GM19351 (cell line): ENCODE results near the gene TTC34.

ENCODE experiments used
- ATAC-seq: cut with Tn5 transposase; IDR thresholded peaks from one replicate; pipeline ENCODE4 v1.9.1; 2021; ENCODE audit warnings: mild to moderate bottlenecking, moderate library complexity; ENCODE audit not compliant: unreplicated experiment

The TTC34 gene

GRCh38 chr1:2594001-2594640 lies 207.4 kb downstream of the TTC34 start:
- no peak for ATAC-seq

GRCh38 chr1:2593251-2593878 lies 208.1 kb downstream of the TTC34 start:
- no peak for ATAC-seq

DNA sequence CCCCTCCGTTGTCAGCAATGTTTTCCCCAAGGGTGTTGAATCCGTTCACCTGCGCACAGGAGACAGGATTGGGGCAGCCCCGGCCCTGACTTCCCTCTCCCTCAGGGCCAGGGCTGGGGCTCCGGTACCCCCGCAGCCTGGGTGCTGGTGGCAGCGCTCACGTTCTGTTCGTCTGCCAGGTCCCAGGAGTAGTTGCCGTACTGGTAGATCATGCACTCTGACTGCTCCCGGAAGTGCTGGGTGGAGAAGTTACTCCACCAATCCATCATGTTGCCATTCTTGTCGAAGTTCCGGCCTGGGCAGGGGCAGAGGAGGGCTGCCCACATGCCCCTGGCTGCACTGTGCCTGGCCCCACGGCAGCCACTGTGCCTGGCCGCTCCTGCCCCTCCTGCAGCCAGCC lies 208.8 kb downstream of the TTC34 start:
- no peak for ATAC-seq

DNA sequence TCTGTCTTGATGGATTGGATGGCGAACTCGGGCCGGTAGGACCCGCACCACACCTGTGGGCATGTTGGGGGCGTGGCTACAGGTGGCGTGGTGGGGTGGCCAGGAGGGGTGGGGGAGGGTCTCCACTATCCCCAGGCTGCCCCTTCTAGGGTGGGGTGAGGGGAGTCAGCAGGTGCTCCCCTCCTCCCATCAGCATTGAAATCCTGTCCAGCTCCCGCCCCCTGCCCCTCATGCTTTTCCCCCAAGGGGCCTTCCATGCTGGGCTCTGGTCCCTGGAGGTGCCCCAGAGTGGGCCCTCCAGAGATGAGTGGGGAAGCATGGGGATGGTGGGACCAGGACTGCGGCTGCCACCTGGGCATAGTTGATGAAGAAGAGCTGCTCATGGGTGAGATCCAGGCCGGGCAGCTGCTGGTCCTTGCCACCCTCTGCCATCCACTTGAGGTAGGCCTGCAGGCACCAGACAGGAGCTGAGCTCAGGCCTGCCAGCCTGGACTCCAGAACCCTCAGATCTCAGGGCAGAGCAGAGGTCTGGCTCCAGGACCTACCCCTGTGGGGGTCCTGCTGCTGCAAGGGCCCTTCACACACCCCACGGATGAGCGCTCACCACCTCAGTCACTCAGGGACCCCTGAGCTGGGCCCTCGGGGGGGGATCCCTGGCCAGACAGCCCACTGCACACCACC lies 209.8 kb downstream of the TTC34 start:
- no peak for ATAC-seq

DNA sequence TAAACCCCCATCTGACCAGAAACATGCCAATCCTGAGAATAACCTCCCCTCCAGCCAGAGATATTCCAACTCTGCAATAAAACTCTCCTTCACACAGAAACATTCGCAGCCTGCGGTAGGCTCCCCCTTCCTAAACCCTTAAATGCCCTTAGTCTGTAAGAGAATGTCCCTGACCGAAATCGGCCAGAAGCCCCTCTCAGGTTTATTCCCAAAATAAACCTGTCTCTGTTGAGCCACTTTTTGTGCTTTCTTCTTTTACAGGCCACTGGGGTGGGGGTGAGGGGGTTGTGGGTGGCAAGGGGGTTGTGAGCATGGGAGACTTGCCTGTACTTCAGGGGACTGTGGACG lies 210.3 kb downstream of the TTC34 start:
- ATAC-seq: no peak

DNA sequence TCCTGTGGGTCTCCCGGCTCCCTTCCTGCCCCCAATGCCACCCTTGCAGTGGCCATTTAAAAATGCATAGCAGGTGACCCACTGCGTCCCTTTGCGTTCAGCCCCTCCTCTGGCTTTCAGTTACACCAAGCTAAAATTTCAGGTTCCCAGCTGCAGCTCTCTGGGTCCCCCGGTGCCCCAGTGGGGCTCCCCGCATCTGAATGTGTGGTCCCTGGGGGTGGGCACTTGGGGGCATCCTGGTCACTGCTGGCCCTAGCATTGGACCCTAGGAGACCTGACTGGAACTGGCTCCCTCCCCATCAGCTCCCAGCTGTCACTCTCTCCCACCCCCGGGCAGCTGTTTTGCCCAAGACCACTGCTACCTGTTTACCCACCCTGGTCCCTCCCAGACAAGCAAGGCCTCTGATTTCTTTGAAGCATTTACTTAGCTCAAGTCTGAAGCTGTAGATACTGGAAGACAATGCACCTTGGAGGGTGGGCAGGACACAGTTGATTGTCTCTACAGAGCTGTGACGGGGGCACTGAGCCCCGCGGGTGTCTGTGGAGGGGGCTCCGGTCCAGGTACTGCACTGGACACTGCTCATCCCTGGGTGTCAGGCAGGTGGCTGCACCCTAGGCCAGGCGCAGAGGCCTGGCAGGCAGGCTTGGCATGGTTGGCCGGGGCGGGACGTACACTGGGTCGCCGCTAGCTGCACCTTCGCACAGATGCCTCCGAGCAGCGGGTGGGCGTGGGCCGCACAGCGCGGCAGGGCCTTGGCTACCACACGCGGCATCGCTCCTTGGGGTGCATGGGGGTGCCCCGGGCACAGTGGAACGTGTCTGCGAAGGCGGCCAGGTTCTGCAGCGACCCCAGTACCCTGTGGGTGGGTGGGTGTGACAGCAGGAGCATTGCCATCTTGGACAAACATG lies 211.0 kb downstream of the TTC34 start:
- ATAC-seq: no peak

- no peak for ATAC-seq
Measured at GRCh38 chr1:2589431-2590232, 211.9 kb downstream of the TTC34 start.

DNA sequence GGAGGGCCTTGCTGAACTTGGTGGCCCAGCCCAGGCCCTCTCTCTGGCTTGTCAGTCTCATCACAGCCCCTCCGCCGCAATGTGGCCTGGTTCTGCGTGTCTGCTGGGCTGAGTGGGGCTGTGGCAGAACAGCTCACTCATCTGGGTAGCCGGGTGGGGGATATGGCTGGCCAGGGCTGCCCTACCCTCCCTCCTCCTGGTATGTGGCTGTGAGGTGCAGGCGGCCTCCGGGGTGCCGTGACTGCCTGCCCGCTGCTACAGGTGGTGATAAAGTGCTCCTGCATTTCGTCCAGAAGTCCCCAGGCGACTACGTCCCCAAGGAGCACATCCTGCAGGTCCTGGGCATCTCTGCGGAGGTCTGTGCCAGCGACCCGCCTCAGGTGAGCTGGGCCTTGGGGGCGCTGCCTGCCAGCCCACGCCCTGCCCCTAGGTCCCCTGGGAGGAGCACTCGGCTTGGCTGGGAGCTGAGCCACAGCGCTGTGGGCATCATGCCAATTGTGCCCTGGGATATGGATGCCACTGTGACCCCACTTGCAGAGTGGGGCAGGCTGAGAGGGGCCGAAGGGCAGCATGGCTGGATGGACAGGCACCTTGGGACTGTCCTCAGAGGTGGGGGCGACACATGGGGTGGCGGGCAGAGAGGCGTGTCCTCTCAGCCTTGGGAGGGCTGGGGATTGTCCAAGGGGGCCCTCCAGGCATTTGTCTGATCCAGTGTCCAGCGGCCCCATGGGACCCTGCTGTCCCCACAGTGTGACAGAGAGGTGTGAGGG lies 212.6 kb downstream of the TTC34 start:
- no peak for ATAC-seq

GRCh38 chr1:2587860-2588571 lies 213.5 kb downstream of the TTC34 start:
- ATAC-seq: no peak

DNA sequence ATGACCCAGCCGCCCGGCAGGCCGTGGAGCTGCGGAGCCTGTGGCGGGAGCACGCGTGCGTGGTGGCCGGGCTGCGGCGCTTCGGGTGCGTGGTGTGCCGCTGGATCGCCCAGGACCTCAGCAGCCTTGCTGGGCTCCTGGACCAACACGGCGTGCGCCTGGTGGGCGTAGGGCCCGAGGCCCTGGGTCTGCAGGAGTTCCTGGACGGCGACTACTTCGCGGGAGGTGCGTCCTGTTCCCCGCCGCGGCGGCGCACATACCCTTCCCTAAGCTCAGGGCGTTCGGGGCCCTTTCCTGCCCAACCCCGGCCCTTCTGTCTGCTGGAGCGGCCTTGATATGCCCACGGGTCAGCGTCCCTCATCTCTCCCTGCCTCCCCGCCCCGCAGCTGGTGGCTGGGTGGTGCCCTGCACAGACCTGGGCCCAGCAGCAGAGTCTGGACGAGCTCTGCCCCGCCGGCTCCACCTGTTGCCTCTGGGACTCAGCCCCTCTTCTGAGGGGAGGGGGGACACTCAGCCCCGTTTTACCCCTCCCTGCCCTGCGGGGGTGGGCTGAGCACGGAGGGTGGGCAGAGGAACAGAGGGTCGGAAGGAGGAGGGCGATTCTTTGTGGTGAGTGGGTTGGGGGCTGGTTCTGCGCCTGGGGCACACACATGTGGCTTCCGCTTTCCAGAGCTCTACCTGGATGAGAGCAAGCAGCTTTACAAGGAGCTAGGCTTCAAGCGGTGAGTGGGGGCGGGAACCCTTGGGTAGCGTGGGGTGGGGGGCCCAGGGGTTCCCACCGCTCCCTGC lies 214.2 kb downstream of the TTC34 start:
- no peak for ATAC-seq

GRCh38 chr1:2586154-2587070 lies 215.1 kb downstream of the TTC34 start, which contains the start of gene PRXL2B:
TSS of gene PRXL2B (plus strand) at chr1:2586777. CDS start at chr1:2586886, 109 bp downstream.
- ATAC-seq: peak; percentile 62
